Cortex of kidney (tissue), 1 donor: Measurements from ENCODE around the gene RNF220.

Experiments used
- DNase-seq: peaks from one replicate; lab custom pipeline; 2025; lab: John Stamatoyannopoulos, UW

The RNF220 gene

DNA sequence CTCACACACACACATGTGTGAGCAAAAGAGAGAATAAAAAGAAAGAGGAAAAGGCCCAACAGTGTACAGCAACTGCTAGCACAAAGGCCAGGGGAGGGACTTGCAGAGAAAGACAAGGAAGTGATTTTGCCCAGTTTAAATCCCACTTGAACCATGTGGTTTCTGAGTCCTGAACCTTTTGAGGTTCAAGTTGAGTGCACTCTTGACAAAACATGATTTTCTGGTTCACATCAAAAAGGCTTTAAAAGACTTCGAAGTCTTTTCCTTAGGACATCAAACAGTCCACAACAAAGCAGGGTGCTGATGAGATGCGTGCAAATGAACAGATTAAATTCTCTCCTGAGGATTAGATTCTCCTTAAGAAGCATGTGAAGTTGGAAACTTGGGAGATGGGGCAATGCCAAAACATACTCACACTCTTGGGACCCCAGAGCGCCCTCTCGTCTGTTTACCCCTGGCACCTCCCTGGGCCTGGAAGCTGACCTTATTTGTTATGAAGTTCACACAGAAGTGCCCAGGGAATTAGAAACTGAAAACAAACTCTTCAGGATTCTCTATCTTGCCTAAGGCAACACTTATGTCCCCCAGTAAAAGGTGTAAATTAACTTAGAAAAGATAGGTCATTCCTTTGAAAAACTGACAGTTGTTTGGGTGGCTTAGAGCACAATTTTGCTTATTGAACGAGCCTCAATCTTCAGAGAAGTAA, 31.5 kb downstream of the RNF220 start:
- no peak for DNase-seq

- DNase-seq = no peak
Observed at GRCh38 chr1:44437107-44437716, 32.2 kb downstream of the RNF220 start.

GRCh38 chr1:44442791-44443190, 37.7 kb downstream of the RNF220 start:
- DNase-seq = no peak

DNA sequence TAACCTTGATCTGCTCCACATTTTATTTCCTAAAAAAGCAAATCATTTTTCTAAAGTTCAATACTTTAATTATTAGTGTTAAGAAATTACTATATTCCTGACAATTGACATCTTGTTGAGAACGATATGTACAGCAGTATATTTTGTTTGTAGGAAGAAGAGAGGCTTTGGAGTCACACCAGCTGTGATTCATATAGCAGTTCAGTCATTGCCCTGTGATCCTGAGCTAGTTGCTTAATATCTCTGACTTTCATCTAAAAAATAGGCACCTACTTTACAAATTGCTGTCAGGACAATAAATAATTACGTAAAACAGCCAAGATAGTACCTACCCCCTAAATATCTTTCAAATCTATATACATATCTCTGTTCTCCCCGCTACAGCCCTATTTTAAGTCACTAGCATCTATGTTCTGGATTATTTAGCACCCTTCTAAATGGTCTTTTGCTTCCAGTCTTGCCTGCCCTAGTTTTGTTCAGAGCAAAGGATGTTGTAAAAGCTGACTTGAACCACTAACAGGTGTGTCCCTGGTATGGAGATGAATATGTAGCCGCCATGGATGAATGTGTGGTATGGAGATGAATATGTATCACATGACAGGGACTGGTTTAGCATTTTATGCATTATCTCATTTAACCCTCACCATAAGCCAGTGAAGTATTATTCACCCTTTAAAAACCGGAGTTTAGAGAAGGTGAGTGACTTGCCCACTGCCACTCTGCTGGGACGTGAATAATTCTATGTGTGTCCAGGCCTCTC, 42.2 kb downstream of the RNF220 start:
- no peak for DNase-seq

DNA sequence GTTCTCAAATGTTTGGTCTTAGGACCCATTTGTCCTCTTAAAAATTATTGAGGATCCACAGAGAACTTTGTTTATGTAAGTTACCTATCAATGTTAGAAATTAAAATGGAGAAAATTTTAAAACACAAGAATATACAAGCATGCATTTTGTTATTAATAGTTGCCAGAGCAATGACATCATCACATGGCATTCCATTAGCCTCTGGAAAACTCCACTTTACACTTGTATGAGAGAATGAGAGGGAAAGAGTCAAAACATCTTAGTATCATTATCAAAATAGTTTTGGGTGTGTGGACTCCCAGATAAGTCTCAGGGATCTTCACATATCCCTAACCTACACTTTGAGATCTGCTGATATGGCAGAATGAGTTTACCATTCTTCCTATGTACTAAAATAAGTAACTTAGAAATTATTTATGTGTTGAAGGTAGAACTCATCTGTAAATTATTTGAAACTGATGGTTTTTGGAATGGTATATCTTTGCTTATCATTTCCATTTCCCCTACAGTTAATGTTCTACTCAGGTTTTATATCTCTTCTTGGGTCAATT, 48.8 kb downstream of the RNF220 start:
- no peak for DNase-seq

GRCh38 chr1:44454704-44455103, 49.6 kb downstream of the RNF220 start:
- no peak for DNase-seq

- no peak for DNase-seq
Observed at GRCh38 chr1:44460107-44460882, 55.2 kb downstream of the RNF220 start.

- DNase-seq = no peak
Observed at GRCh38 chr1:44464361-44464760, 59.3 kb downstream of the RNF220 start.

- no peak for DNase-seq
Observed at GRCh38 chr1:44467566-44467965, 62.5 kb downstream of the RNF220 start.

DNA sequence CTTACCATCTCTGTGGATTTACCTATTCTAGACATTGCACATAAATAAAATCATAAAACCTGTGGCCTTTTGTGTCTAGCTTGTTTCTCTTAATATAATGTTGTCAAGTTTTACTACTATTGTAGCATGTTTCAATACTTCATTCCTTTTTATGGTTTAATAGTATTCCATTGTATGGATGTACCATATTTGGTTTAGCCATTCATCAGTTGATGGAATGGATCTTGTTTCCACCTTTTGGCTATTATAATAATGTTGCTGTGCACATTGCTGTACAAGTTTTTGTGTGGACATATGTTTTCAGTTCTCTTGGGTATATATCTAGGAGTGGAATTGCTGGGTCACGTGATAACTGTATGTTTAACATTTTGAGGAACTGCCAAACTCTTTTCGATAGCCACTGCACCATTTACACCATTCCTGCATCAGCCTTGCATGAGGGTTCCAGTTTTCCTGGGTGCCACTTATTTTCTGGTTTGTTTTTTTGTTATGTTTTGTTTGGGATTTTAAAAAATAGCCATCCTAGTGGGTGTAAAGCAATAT, 66.9 kb downstream of the RNF220 start:
- no peak for DNase-seq

DNA sequence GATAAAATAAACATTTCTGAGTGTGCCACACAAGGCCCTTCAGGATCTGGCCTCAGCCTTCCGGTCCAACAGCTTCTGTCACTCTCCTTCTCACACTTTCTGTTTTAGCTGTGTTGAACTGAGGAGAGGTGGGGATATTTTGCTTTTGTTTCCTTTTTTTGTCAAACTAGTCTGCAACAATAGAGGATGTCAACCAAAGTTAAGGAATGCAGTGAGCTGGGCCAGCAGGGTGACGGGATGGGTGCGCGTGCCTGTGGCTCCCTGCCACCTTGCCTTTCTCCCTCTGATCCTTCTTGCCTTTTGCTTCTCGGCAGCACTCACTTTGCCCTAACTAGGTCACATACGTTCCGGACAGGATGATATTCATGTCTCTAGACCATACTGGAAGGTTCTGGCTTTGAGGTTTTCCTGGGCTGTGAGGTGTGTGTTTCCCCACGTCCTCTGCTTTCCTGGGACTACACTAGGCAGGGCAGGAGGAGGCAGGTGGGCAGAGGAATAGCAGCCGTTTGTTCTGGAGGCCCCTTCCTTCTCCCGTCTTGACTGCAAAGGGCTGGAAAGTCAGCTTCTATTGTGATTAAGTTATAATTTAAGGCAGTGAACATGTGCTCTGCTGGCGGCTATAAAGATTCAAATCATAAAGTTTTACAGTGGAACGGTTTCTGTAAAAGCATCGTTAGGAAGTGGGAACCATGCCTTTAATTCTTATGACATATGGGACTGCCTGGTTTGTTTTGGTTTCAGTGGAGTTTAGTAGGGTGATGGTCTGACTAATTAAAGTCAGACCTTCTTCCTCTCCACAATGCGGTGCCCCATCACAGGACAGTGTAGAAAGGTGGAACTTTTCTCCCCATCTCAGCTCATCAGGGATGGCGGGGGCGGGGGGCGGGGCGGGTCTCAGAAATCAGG, 67.8 kb downstream of the RNF220 start:
- DNase-seq = no peak

DNA sequence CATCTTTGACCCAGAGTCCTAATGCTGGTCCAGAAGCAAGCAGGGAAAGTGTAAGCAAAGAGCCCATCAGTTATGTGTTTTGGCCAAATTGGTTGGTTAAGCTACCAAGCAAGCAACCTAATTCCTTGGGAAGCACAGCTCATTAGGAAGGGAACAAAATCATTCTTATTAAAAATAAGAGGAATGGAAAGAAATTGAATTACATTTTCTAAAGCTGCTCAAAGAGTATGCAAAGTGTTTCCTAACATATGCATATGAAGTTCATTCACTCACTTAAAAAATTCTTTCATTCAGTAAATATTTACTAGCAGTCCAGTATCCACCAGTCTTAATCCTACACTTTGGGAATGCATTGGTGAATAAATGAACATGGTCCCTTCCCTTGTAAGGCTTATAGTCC, 71.8 kb downstream of the RNF220 start:
- no peak for DNase-seq

- DNase-seq = no peak
Observed at GRCh38 chr1:44481701-44482100, 76.6 kb downstream of the RNF220 start.

GRCh38 chr1:44483089-44483874, 78.2 kb downstream of the RNF220 start:
- DNase-seq = no peak

DNA sequence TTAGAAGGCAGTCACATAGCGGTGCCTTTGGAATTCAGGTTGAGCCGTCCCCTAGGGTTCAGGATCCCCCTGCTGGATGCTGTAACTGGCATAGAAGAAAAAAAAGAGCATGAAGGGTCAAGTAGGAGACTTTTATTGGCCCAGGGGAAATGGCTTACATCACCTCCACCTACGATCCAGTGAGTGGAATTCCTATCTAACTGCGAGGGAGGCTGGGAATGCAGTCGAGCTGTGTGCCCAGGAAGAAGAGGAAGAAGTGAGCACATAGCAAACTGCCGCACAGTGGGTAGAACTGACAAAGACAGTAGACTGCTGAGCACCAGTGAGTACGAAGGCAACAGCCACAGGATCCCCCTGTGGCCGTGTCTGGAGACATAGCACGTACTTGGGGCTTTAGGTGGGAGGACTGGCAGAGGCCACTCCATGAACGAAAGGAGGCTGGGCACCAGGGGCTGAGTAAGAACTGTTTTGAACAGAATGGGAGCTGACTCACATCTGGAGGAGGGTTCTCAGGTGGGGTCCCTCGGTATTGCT, 79.2 kb downstream of the RNF220 start:
- DNase-seq = no peak

- no peak for DNase-seq
Observed at GRCh38 chr1:44485229-44485933, 80.3 kb downstream of the RNF220 start.

- no peak for DNase-seq
Observed at GRCh38 chr1:44485934-44486460, 80.9 kb downstream of the RNF220 start.

- no peak for DNase-seq
Observed at GRCh38 chr1:44489481-44489880, 84.4 kb downstream of the RNF220 start.
